GM03348 (cell line): ENCODE measurements around the gene TMEM63B.
"Not testable (repeated sequence)": the region's sequence is repeated elsewhere in the genome, so short reads cannot be mapped to it uniquely, and the experiment has no call there.

Experiments used
- DNase-seq: peaks from one replicate; pipeline ENCODE4 v3.0.0; 2012; ENCODE audit warnings: low spot score

Gene TMEM63B

DNA sequence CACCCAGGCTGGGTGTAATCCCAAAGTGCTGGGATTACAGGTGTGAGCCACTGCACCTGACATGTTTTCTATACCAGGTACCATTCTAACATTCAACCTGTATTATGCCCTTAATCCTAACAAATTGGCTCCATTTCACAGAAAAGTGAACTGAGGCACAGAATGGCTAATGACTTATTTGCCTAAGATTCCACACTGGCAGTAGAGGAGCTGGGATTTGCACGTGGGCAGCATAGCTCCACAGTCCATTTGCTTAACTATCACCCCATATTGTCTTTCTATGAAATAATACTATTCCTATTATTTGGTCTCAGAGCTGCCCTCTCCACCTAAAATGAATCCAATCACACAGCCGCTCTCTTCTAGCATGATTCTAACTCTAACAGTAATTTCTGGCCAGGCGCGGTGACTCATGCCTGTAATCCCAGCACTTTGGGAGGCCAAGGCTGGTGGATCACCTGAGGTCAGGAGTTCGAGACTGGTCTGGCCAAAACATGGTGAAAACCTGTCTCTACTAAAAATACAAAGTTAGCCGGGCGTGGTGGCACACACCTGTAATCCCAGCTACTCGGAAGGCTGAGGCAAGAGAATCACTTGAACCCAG is 66.1 kb downstream of the TMEM63B start:
- DNase-seq = no peak

DNA sequence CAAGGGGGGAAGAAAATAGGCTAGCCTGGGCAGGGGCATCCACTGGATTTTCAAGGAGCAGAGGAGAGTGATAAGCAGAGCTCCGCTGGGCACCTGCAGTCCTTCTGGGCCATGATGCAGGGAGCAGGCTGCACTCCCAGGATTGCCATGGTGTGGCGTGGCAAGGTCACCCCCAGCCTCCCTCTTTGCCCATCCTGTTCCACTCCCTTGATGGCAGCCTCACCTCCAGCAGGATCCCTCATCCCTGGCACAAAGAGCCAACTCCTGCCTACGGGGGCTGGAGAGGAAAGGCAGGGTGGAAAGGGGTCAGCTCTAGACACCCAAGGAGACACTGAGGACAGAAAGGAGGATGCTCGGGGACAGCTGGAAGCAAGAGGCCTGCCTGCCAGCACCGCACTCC is 67.0 kb downstream of the TMEM63B start:
- DNase-seq = no peak

DNA sequence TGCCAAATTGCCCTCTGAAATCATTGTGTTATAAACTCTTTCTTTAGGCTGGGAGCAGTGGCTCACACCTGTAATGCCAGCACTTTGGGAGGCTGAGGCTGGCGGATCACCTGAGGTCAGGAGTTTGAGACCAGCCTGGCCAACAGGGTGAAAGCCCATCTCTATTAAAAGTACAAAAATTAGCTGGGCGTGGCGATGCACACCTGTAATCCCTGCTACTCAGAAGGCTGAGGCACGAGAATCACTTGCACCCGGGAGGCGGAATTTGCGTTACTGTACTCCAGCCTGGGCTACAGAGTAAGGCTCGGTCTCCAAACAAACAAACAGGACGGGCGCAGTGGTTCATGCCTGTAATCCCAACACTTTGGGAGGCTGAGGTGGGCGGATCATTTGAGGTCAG is 69.0 kb downstream of the TMEM63B start:
- not testable (repeated sequence) for DNase-seq

DNA sequence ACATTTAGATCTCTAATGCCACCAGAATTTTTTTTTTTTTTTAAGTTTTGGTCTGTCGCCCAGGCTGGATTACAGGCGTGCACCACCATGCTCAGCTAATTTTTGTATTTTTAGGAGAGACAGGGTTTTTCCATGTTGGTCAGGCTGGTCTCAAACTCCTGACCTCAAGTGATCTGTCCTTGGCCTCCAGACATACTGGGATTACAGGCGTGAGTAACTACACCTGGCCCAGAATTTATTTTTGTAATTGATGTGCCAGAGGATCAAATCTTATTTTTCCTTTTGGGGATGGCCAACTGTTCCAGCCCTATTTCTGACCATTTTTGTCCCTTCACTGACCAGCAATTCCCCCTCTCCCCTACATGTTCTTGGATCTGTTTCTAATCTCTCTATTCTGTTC is 71.3 kb downstream of the TMEM63B start:
- DNase-seq = no peak

DNA sequence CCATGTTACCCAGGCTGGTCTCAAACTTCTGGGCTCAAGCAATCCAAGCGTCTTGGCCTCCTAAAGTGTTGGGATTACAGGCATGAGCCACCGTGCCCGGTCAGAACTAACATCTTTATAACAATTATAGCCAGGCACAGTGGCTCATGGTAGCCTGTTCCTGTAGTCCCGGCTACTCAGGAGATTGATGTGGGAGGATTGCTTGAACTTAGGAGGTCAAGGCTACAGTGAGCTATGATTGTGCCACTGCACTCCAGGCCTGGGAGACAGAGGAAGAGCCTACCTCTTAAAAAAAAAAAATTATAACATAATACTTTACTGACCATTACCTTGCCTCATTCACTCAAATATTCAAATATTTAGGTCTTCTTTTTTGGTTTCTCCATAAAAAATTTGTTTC is 72.5 kb downstream of the TMEM63B start:
- no peak for DNase-seq

DNA sequence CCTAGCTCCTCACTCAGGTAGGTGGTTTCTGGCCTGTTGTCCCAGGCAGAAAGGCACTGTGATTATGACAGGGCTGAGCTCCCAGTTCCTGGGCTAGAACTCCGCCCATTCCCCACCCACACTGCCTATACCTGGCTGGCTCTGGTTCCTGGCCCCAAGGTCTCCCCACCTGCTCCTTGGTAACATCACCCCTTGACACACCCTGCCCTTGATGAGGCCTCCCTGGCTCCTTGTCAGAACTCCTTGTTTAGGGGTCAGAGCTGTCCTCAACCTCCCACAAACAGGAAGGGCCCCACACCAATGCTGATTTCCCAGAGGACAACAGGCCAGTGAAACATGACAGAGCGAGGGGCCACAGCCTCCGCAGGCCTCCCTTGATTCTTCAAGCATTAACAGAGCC is 73.8 kb downstream of the TMEM63B start:
- DNase-seq = no peak

DNA sequence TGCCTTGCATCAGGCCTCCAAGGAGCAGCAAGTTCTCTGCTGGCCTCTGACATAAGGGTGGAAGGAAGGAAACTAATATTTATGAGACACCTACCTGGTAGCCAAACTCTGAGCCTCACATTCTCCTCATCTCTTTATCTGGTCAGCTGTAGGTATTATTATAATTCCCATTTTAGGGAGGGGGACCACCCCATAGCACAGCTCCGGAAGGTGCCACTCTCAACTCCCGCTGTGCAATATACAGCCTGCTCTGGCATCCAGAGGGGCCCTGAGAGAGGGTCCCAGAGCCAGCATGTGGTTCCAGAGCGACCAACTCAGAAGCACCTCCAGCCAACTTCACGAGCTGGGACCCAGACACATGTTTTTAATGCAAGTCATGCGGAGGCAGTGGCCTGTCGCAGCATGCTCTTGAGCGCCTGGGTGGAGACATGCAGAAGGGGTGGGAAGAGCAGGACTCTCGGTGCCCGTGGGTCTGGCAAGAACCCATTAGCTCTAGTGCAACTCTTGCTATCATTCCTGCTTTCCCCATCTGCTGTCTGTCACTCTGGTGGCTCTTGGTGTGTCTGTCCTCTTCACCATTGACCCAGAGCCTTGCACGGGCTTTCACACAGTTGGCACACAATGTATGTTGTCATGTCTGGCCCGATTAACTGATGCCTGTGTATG is 74.4 kb downstream of the TMEM63B start:
- DNase-seq = no peak

DNA sequence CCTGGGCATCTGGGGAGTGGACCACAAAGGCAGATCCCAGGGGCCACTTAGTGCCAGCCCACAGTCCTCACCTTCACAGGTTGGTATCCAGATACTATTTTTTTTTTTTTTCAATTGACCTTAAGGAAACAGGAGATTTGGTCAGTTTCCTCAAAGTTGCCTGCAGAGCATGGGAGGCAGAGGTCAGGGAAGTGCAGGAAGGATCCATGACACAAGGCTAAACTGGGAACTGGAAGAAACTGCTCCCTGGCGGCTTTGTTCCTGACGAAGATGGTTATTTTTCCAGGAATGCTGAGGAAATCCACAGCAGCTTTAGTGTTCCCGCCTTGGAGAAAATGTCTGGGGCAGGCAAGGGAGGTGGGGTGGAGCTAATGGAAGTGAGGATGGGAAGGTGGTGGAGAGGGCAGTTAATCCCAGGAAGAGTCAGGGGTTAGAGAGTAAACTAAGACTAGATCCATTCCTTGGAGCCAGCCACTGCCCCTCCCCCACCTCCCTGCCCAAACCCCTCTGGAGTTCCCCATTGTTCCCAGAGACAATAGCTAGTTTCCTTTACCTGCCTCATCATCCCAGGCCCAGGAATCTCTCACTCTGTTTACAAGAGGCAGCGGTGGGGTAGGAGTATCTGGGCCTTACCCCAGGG is 75.1 kb downstream of the TMEM63B start:
- DNase-seq = no peak

DNA sequence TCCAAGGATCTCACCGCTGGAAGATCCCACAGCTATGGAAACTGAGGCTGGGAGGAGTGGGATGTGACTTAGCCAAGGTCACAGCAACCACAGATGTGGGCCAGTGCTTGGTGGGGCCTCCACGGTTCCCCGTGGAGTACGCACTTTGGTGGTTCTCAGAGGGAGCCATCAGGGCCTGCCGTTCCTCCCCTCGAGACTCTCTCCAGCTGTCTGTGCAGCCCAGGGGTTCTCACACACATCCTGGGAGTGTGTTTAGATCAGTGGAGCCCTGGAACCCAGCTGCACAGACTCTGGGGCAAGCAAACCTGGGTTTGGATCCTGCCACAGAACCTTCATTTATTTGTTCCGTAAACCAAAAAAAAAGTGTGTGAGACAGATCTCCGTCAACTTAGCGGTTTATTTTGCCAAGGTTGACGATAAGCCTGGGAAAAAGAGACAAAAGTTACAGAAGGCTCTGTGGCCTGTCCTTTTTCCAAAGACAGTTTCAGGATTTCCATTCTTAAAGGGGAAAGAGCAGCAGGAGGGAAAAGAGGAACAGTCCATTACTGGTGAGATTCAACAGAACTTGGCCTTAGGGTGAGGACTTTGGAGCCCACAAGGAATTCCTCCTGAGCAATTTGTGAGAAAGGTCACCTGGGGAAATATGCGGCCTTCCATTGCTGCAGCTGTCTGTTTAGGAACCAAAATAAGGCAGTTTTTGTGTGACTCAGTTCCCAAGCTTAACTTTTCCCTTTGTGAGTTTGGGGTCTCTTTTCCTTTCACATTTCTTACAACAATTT is 75.8 kb downstream of the TMEM63B start:
- DNase-seq = no peak

DNA sequence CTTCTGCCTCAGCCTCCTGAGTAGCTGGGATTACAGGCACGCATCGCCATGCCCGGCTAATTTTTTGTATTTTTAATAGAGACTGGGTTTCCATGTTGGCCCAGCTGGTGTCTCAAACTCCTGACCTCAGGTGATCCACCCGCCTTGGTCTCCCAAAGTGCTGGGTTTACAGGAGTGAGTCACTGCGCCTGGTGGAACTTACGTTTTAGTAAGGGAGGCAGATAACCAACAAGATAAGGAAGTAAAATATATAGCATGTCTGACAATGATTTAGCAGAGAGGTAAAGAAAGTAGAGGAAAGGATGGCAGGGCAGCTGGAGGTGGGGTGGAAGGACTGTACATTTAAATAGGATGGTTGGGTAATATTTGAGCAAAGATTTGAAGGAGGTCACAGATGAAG is 76.6 kb downstream of the TMEM63B start:
- no peak for DNase-seq
